ENCODE data around the gene REL. TPM values are rescaled to one million over a fixed set of nuclear protein-coding genes. Genes with fewer than 3 reads are reported as not detected.

The REL gene
- total and polyA plus RNA-seq, 2 of the 4 experiments (the other 2 are of a cell fraction) = 1.3 to 4.3 TPM

DNA sequence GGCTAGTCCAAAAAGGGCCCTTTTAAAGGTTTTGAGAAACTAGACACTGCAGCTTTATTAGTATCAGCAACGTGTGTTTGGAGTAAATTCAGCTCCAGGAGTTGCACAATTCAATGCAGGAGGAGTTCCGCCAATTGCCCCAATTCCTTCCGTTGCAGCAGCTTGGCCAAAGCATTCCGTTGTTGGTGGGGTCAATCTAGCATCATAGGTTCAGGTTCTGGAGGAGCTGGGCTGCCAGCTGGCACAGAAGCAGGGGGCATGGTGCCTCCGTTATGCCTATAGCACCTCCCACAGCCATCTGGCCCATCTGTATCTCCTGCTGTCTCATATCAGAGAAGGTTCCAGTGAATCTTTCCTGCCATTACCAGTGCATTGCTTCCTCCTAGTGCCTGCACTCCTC is 55.4 kb downstream of the REL start:
- no peaks in the 10 kb centered on the region for H3K9me1 ChIP-seq (ENCODE audit: insufficient read depth, low read length)
- 0 out of 2 replicates have a peak, but pooled peaks cover 1% of the 10 kb centered on the region for H3K36me3 ChIP-seq (ENCODE audit: control insufficient read depth, insufficient read depth, low read length)
- no peaks in the 10 kb centered on the region for H3K4me1 ChIP-seq (ENCODE audit: control insufficient read depth, insufficient read depth, low read length)
- no peak overlapping the region for H3K14ac ChIP-seq (replicated peaks; ENCODE audit: low read depth, low read length)
- no peak overlapping the region for H2BK20ac ChIP-seq (ENCODE audit: low read depth, low read length)
- no peaks in the 10 kb centered on the region for H3K79me1 ChIP-seq (ENCODE audit: low read depth in 1 of 2, low read length in 2 of 2)
- H3K27me3 ChIP-seq (ENCODE audit: control insufficient read depth, insufficient read depth, low read length) = no peaks in the 10 kb centered on the region
- no TSS peak for BruUV-seq (replicated peaks)
- no peak overlapping the region for H3K27ac ChIP-seq (ENCODE audit: insufficient read depth, low read length)
- no peak overlapping the region for H3K9ac ChIP-seq (ENCODE audit: low read depth, low read length)
- no peak overlapping the region for H2AK9ac ChIP-seq (replicated peaks; ENCODE audit: low read depth, low read length, poor library complexity)
- no peak for ATAC-seq (ENCODE audit: low read depth)
- no peak overlapping the region for H4K91ac ChIP-seq (ENCODE audit: insufficient read depth, low read depth, low read length)
- H4K5ac ChIP-seq (ENCODE audit: low read depth, low read length) = no peak overlapping the region
- H2AK5ac ChIP-seq (ENCODE audit: low read depth, low read length) = no peak overlapping the region
- in situ Hi-C loops (cut with MboI; ENCODE audit: low sequenced_read_pairs) = no loop called here
- H4K20me1 ChIP-seq (ENCODE audit: insufficient read depth, low read length) = no peaks in the 10 kb centered on the region
- WGBS, 2 experiments (ENCODE audit: extremely low coverage in 2 of 2, insufficient read length in 1 of 2) = 80% methylated on average over 2 of the region's 5 CpGs; no CpG with 5 or more reads in 1 of the 2 experiments
- no peak overlapping the region for H2BK120ac ChIP-seq (ENCODE audit: low read depth, low read length)
- no peak overlapping the region for H3K18ac ChIP-seq (ENCODE audit: low read depth, low read length)
- DNase-seq = no peak
- no peak overlapping the region for H3K23ac ChIP-seq (ENCODE audit: low read depth, low read length)
- no peak overlapping the region for H3K56ac ChIP-seq (ENCODE audit: extremely low read depth, insufficient read depth, low read length)
- H3K4ac ChIP-seq (ENCODE audit: low read depth, low read length) = no peak overlapping the region
- POLR2A ChIA-PET (ENCODE audit: unreplicated experiment) = no interaction called here
- H2BK5ac ChIP-seq (ENCODE audit: low read depth, low read length, poor library complexity, severe bottlenecking) = no peak overlapping the region
- no peak overlapping the region for H3K4me2 ChIP-seq (ENCODE audit: low read depth, low read length)
- dilution Hi-C loops (cut with HindIII; ENCODE audit: low sequenced_read_pairs, unreplicated experiment) = no loop called here
- TF ChIP-seq RAD21 (IDR thresholded peaks at IDR 0.05; ENCODE audit: low read length) = no peak
- TF ChIP-seq BHLHE40 (IDR thresholded peaks at IDR 0.05; ENCODE audit: low read depth, low read length) = no peak
- no peak for TF ChIP-seq CHD1 (IDR thresholded peaks at IDR 0.05; ENCODE audit: low read depth, low read length)
- TF ChIP-seq, protein P1, sequence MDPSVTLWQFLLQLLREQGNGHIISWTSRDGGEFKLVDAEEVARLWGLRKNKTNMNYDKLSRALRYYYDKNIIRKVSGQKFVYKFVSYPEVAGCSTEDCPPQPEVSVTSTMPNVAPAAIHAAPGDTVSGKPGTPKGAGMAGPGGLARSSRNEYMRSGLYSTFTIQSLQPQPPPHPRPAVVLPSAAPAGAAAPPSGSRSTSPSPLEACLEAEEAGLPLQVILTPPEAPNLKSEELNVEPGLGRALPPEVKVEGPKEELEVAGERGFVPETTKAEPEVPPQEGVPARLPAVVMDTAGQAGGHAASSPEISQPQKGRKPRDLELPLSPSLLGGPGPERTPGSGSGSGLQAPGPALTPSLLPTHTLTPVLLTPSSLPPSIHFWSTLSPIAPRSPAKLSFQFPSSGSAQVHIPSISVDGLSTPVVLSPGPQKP (IDR thresholded peaks at IDR 0.05; ENCODE audit: borderline replicate concordance, low read depth, low read length) = no peak
- no peak for TF ChIP-seq USF2 (IDR thresholded peaks at IDR 0.05; ENCODE audit: low read depth, low read length)
- TF ChIP-seq CTCF (conservative IDR thresholded peaks at IDR 0.05; ENCODE audit: low read depth, low read length) = no peak
- TF ChIP-seq SMC3 (IDR thresholded peaks at IDR 0.05; ENCODE audit: low read depth, low read length) = no peak
- no peak for TF ChIP-seq FOS (IDR thresholded peaks at IDR 0.05; ENCODE audit: low read depth, low read length)
- TF ChIP-seq POLR2A (IDR thresholded peaks at IDR 0.05; ENCODE audit: low read depth, low read length) = no peak
- TF ChIP-seq MAZ (IDR thresholded peaks at IDR 0.05; ENCODE audit: borderline replicate concordance, low read depth, low read length) = no peak
- CTCF ChIA-PET = no interaction called here
- no peak overlapping the region for H4K8ac ChIP-seq (ENCODE audit: low read depth in 2 of 2, low read length in 2 of 2)
- H3K4me3 ChIP-seq (ENCODE audit: insufficient read depth, low read depth, low read length) = no peak overlapping the region
- no peaks in the 10 kb centered on the region for H3K9me3 ChIP-seq (ENCODE audit: control insufficient read depth, insufficient read depth, low read length)
- intact Hi-C loops (cut with micrococcal nuclease) = no loop called here
- no peak overlapping the region for H2AFZ ChIP-seq (replicated peaks; ENCODE audit: low read length, poor library complexity)
- no peak overlapping the region for H2BK15ac ChIP-seq (ENCODE audit: low read depth, low read length)

Data from IMR-90 (cell line).